Measurements from ENCODE around the gene KDM2B.

Gene KDM2B

GRCh38 chr12:121443193-121443870, 137.5 kb downstream of the KDM2B start:
- FAIRE-seq (no peak), DNase-seq (ENCODE audit: insufficient read length, low spot score) (peak; percentile 97)
- TF ChIP-seq CTCF (IDR thresholded peaks at IDR 0.05; ENCODE audit: insufficient read depth, missing control alignments) = peak; percentile 81

- no peak for FAIRE-seq
- DNase-seq (ENCODE audit: insufficient read length, low spot score) = no peak
- TF ChIP-seq CTCF (IDR thresholded peaks at IDR 0.05; ENCODE audit: insufficient read depth, missing control alignments) = no peak
Measured at GRCh38 chr12:121442028-121442948, 138.5 kb downstream of the KDM2B start.

GRCh38 chr12:121441555-121441954, 139.3 kb downstream of the KDM2B start:
- TF ChIP-seq CTCF (IDR thresholded peaks at IDR 0.05; ENCODE audit: insufficient read depth, missing control alignments) = no peak

GRCh38 chr12:121440768-121441167, 140.1 kb downstream of the KDM2B start:
- no peak for TF ChIP-seq CTCF (IDR thresholded peaks at IDR 0.05; ENCODE audit: insufficient read depth, missing control alignments)
- no peak for FAIRE-seq
- DNase-seq (ENCODE audit: insufficient read length, low spot score) = no peak

More at GRCh38 chr12:121441555-121441954, 139.3 kb downstream of the KDM2B start:
- FAIRE-seq (no peak), DNase-seq (ENCODE audit: insufficient read length, low spot score) (no peak)

GRCh38 chr12:121439715-121440114, 141.1 kb downstream of the KDM2B start:
- TF ChIP-seq CTCF (IDR thresholded peaks at IDR 0.05; ENCODE audit: insufficient read depth, missing control alignments) = no peak
- no peak for FAIRE-seq
- DNase-seq (ENCODE audit: insufficient read length, low spot score) = no peak

- TF ChIP-seq CTCF (IDR thresholded peaks at IDR 0.05; ENCODE audit: insufficient read depth, missing control alignments) = no peak
- no peak for FAIRE-seq
- DNase-seq (ENCODE audit: insufficient read length, low spot score) = no peak
Measured at GRCh38 chr12:121438905-121439304, 141.9 kb downstream of the KDM2B start.

Data from D721Med (cell line).